Measurements from ENCODE around the gene ABLIM2. TPM values are rescaled to one million over a fixed set of nuclear protein-coding genes. Genes with fewer than 3 reads are reported as not detected.

The ABLIM2 gene
- 0.56 and 1.5 TPM in 2 replicates for total RNA-seq

GRCh38 chr4:8158710-8159536 is at the start of gene ABLIM2:
TSS of gene ABLIM2 (minus strand) at chr4:8158813. CDS start at chr4:8158689, 124 bp downstream.

GRCh38 chr4:8198906-8199593 is 40.4 kb upstream of the ABLIM2 start, which contains the start of gene SH3TC1:
TSS of gene SH3TC1 (plus strand) at chr4:8199290. CDS start at chr4:8205195, 5,905 bp downstream.

GRCh38 chr4:7939377-7940108 is 219.1 kb downstream of the ABLIM2 start, which contains the start of gene AFAP1:
TSS of gene AFAP1 (minus strand) at chr4:7939861. CDS start at chr4:7872078, 67,783 bp downstream.

Other genes starting within 250 kb of the ABLIM2 start
- 57.8 and 108 TPM in 2 replicates for gene AFAP1, start 219.0 kb downstream of the ABLIM2 start, total RNA-seq
- gene SH3TC1, start 40.5 kb upstream of the ABLIM2 start, total RNA-seq = 17.8 and 18.0 TPM in 2 replicates
- gene HTRA3, start 110.9 kb upstream of the ABLIM2 start, total RNA-seq = 0.58 and 1.1 TPM in 2 replicates

All from regular cardiac myocyte (primary cell).